ENCODE measurements around the gene TSPO.

Gene TSPO

DNA sequence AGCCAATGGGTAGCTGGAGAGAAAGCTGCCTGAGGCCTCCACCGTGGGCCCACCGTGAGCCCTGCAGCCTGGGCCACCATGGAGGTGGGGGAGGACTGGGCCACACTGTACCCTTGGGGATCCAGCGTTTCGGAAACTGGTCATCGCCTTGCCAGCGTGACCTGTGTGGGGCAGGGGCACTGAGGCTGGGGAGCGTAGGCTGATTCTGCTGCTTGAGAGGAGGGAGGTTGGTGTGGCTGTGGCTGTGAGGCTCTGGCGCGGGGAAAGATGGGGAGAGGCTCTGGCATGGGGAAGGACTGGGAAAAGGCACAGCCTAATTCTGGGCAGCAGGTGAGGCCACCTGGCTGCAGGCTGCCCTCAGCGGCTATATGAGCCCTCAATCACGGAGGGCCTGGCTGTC lies 48.2 kb downstream of the TSPO start:
- in situ Hi-C loops (cut with MboI; ENCODE audit: low sequenced_read_pairs) = no loop called here

GRCh38 chr22:43200031-43200430 lies 48.7 kb downstream of the TSPO start:
- in situ Hi-C loops (cut with MboI; ENCODE audit: low sequenced_read_pairs) = no loop called here

DNA sequence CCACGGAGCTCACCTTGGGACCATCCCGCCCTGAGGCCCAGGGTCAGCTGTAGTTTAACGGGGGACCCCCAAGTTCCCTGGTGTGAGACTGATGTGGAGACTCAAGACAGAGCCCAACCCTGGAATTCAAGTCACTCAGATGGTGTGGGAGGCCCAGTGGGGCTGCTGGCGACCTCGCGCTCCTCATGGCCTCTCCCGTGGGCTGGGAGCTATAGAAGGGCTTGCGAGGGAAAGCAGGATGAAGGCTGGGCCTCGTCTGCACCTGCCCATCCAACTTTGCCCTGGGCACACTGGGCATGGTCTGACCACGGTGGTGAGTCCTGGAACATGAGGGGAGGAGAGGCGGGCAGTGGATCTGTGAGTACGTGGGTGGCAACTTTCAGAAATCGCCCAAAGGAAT lies 49.2 kb downstream of the TSPO start:
- in situ Hi-C loops (cut with MboI; ENCODE audit: low sequenced_read_pairs) = no loop called here

GRCh38 chr22:43201486-43202219 lies 50.3 kb downstream of the TSPO start:
- in situ Hi-C loops (cut with MboI; ENCODE audit: low sequenced_read_pairs) = no loop called here

GRCh38 chr22:43202326-43202725 lies 51.0 kb downstream of the TSPO start:
- in situ Hi-C loops (cut with MboI; ENCODE audit: low sequenced_read_pairs) = no loop called here

DNA sequence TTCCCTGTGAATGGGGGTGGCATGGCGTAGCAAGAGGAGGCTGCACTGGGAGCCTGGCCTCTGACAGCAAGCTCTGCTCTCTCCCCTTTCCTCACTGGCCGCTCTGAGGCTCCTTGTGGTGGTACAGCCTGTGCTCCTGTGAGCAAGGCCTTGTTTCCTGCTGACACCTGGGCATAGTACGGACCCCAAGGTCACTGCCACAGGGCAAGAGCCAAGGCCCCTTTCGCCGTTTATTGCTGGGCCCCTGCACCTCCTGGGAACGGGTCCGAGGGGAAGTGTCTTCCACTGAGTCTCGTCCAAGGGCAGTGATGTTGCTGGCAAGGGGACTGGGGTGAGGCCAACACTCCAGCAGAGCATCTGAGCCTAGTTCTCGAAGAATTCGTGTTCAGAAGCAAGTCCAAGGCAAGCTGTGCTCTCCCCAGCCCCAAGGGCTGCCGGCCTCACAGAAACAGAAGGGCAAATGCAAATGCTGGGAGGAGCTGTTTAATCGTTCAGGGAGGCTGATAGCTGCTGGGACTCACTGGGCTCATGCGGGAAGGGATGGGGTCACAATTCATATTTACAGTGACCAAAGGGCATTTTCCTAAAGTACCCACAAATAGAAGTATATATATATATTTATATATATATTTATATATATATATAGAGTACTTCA lies 51.5 kb downstream of the TSPO start:
- in situ Hi-C loops (cut with MboI; ENCODE audit: low sequenced_read_pairs) = no loop called here

- in situ Hi-C loops (cut with MboI; ENCODE audit: low sequenced_read_pairs) = no loop called here
Measured at GRCh38 chr22:43203471-43203981, 52.2 kb downstream of the TSPO start.

DNA sequence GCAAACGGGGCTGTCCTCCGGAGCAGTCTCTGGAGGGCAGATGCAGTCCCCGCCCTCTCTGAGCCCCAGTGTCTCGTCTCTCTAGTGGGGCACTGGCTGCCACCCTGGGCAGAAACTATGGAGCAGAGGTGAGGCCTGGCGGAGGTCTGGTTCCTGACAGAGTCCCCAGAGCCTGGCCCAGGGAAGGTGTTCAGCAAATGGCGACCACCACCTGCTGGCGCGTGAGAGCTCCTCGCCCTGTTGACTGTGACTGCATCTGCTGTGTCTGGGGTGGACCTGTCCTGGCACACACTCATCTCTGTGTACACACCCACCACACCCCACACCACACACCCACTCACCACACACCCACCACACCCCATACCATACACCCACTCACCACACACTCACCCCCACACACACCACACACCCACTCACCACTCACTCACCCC lies 53.9 kb downstream of the TSPO start:
- in situ Hi-C loops (cut with MboI; ENCODE audit: low sequenced_read_pairs) = no loop called here

DNA sequence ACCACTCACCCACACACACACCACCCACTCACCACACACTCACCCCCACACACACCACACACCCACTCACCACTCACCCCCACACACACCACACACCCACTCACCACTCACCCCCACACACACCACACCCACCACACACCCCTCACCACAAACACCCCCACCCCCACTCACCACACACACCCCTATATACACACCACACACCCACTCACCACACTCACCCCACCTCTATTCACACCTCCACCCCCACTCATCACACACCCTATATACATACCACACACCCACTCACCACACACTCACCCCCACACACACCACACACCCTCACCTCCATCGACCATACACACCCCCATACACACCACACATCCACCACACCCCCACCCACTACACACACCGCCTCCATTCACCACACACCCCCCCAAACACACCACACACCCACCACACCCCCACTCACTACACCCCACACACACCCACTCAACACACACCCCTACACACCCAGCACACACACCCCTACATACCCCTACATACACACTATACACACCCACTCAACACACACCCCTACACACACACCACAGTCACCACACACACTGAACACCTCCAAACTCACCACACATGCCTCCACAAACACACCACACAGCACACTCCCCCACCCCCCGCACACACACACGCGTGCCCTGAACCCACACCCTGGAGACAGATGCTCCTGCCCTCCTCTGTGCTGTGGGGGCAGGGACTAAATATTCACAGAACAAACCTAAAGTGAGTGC lies 54.6 kb downstream of the TSPO start:
- in situ Hi-C loops (cut with MboI; ENCODE audit: low sequenced_read_pairs) = no loop called here

GRCh38 chr22:43206509-43207161 lies 55.3 kb downstream of the TSPO start:
- in situ Hi-C loops (cut with MboI; ENCODE audit: low sequenced_read_pairs) = no loop called here

DNA sequence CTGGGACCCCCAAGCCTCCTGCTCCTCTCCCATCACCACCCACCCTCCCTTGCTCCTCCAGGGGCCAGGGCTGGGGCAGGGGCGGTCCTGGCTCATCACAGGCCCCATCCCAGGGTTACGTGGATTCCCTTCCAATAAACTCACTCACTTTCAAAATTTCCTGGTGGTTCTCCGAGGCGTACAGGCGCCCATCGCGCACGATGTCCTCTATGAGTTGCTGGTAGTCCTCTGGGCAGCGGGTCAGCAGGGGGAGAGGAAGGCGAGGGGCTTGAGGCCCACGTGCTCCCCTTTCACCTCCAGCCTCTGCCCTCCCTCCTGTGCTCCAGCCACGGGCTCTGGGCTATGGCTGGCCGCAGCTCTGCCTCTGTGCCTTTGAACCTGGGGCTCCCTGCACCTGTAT lies 56.0 kb downstream of the TSPO start:
- in situ Hi-C loops (cut with MboI; ENCODE audit: low sequenced_read_pairs) = no loop called here

DNA sequence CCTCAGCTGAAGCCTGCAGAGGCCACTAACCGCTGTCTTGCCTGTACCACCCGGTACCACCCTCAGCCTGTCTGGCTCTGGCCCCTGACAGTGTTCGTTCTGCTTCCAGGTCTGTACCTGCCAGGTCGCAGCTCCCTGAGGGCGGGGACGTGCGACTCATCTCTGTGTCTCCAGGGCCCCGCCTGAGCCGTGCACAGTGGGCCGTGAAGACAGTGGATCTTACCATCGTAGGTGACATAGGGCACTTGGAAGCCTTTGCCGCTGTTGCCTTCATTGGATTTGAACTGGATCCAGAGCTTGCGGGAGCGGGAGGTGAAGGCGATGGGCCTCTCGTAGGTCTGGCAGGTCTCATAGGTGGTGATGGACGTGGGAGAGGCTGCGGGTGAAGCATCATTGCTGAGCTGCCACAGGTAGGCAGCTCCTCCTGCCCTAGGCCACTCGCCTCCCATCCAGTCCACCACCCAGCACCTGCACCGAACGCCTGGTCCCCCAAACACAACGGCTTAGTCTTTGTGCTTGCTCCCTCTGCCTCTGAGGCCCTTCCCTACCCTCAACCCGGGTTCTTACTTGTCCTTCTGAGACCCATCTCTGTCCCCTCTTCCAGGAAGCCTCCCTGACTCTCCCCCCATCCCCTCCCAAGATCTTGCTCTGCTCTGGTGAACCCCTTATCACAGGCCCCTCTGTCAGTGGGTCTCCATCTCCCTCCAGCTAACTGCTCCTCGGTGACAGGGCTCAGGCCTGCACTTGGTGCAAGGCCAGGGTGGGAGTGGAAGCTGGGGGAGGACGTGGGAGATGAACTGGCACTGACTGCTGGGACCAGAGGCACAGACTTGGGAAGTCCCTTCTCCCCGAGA lies 56.7 kb downstream of the TSPO start:
- in situ Hi-C loops (cut with MboI; ENCODE audit: low sequenced_read_pairs) = no loop called here

- in situ Hi-C loops (cut with MboI; ENCODE audit: low sequenced_read_pairs) = no loop called here
Measured at GRCh38 chr22:43208703-43209522, 57.6 kb downstream of the TSPO start.

DNA sequence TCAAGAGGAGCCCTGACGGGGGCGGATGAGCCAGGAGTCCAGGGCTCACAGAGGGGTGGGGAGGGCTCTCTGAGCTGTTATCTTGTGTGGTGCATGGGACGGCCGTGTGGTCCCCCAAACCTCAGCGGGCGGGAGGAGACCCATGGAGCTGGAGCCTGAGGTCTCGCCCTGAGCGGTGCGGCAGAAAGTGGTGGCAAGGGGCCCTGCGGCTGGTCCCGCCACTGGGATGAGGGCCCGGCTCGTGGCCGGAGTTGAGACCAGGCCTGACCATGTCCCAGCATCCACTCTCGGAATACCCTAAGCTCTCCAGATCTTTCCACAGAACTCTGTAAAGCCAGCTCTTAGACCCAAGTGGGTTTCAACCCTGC lies 58.1 kb downstream of the TSPO start:
- in situ Hi-C loops (cut with MboI; ENCODE audit: low sequenced_read_pairs) = no loop called here

GRCh38 chr22:43209971-43210370 lies 58.6 kb downstream of the TSPO start:
- in situ Hi-C loops (cut with MboI; ENCODE audit: low sequenced_read_pairs) = no loop called here

DNA sequence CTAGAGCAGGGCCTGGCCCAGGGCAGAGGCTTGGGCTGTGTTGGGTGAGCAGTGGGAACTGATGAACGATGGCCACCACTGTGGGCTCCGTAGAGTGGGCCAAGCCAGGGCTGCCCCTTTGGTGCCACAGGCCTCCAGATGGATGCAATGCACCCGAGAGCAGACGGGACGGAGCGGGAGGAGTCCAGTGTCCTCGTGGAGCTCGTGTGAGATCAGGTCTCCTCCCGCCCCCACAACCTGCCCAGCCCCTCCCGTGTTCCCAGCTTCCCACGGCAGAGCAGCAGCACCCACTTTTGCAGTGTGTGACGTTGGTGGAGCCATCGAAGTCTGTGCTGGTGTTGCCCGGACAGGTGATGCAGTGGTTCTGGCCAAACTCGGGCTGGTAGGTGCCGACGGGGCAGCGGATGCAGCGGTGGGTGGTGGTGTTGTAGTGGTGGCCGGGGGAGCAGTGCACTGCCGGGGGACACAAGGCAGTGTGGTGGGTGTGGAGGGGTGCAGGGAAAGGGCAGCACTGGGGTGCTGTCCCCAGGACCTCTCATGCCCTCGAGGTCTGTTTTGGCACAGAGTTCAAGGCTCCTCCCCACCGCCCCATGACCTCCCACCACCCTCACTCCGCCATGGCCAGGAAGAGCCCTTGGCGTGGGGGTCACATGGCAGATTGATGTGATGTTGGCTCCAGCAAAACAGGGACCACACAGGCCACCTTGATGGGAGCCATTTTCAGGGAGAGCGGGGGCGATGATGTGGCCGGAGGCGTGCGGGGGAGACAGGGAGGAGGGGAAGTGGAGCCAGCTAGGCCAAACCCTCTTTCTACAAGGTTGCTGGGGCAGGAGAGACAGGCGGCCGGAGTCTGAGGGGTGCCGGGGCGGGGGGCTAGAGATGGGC lies 59.5 kb downstream of the TSPO start:
- in situ Hi-C loops (cut with MboI; ENCODE audit: low sequenced_read_pairs) = no loop called here

- in situ Hi-C loops (cut with MboI; ENCODE audit: low sequenced_read_pairs) = no loop called here
Measured at GRCh38 chr22:43211941-43212433, 60.6 kb downstream of the TSPO start.

GRCh38 chr22:43212434-43212952 lies 61.1 kb downstream of the TSPO start:
- in situ Hi-C loops (cut with MboI; ENCODE audit: low sequenced_read_pairs) = no loop called here
